GM04504 (cell line): ENCODE data around the gene LRGUK.
A peak's percentile ranks its signal among the peaks of the same experiment; 100 is the strongest.

Experiments
- DNase-seq: peaks from one replicate; pipeline ENCODE4 v3.0.0-alpha.2; 2012; ENCODE audit warnings: low read depth

The LRGUK gene

DNA sequence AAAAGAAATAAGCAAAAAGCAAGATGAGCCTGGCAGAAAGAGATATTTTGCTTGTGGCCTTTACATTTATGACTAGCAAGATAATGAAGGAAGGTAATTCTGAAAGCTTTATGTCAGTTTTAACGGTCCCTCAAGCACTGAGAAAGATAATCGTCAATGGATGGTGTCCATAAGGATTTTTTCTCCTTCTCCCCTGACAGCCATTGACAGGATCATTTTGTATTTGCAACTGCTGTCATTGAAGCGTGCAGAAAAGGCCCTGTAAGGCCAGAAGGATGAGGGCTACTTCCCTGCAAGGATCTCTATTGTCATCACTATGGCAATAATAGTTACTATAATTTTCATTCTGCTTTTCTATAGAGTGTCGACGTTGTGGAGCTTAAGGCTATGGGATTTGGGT lies 994 bp upstream of the LRGUK start:
- no peak for DNase-seq

DNA sequence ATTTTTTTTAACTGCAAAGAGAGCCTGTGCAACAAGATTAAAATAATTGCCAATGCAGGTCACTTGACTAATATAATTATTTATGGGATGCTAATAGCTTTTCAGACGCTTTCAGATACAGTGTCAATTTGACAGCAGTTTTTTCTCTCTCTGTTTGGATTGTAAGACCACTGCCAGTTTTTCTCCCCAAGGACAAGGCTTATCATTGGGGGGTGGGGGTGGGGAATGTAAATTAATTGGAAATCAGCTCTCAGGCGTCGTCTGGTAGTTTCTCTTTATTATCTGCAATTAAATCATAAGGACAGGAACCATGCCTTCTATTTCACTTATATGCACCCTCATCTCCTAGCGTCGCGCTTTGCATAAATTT lies 559 bp upstream of the LRGUK start:
- no peak for DNase-seq

DNA sequence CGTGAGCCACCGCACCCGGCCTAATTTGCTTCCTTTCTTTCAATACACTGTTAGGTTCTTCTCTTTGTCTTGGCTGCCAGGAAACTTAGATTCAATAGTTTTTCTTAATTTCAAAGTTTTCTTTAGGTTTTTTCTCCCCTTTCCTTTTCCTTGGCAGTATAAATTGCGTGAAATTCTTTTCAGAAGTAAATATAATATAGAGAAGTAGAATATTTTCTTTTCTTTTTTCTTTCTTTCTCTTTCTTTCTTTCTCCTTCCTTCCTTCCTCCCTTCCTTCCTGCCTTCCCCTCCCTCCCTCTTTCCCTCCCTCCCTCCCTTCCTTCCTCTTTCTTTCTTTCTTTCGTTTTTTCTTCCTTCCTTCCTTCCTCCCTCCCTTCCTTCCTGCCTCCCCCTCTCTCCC lies 1.7 kb downstream of the LRGUK start:
- DNase-seq = no peak

DNA sequence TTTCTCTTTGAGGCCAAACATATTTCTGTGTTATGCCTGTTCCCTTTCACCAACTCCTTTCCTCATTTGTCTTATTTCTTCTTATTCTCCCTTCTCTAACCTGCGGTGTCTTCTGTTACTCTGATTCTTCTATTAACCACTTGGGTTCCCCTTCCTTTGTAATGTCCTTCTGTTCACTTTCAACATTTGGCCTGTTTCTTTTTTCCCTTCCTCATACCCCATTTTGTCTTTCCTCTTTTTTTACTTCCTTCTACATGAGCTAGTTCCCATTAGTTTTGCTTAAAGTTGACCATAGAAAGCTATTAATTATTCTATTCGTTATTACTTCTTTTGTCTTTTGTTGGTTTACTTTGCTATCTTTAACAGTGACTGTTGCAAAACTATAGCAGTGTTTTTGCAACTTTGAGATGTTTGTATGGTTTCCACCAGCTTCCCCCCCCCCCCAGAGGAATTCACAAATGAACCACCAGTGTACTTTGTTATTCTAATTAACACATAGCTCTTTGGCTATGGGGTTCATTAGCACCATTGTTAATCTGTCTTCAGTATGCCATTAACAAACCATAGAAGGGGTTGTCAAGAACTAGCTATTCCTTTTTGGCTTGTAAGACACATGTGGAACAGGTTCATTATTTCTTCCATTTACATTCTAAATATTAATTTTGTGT lies 2.9 kb downstream of the LRGUK start:
- no peak for DNase-seq

DNA sequence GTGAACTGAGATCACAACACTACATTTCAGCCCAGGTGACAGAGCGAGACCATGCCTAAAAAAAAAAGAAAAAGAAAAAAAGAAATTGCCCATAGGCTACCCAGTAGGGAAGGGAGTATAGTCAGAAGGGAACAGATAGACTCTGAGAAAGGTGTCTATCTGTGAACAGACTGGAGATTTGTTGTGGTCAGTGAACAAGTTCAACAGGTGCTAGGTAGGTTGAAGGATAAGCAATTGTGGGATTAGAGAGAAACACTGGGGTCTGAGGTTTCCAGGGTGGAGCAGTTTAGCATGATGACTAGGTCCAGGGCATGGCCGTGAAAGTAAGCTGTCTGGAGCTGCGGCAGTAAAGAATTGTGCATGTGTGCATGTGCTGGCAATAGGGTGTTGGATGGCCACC lies 6.9 kb downstream of the LRGUK start:
- DNase-seq = no peak

DNA sequence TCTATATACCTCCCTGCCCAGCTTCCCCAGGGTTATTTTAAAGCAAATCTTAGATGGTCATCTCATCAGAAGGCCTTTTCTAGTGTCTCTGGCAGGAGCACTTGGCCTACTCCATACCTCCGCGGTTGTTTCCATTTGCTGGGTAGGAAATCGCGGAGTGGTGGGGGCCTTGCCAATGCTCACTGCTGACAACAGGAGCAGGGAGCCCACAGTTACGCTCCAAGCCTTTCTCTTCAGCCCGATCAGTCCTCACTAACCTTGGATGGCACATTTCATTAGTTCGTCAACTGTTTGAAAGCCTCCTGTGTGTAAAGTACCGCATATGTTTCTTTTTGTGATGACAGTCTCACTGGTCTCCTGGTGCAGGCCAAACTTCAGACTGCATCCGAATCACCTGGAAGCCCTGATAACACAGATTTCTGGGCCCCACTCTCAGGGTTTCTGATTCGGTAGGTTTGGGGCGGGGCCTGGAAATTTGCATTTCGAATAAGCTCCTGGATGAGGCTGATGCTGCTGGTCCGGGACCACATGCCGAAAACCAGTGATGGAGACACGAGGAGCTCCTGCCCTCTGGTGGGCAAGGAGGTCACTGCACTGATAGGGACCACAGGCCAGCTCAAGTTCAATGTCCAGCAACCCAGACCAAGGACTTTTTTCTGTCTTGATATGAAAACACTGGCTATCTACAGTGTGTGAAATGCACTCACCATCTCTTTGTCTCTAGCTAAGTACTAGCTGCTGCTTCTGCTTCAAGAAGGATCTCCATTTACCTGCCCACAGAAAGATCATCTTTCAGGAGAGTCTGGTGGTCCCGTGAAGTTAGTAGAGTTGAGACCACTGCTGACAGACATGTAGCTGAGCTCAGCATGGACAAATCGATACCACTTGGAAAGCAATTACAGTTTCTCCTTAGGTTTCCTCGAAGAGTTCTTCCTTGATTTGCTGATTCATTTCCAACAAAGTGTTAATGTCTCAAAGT lies 14.0 kb downstream of the LRGUK start:
- DNase-seq = peak; percentile 30

DNA sequence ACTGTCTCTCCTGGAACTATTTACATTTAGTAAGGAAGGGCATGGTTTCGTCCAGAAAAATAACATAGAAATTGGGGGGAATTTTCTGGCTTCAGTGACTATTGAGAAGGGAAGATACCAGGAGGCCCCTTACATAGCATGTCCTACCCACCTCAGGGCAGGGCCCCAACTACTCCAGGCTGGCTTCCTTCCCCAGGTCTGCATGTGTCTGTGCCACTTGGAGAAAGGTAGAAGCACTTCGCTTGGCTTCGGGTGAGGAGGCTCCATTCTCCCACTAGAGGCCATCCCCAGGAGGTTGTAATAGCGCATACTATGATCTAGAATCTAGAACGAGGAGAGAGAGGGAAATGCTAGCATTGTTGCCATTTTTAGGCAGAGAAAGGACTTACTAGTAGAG lies 14.7 kb downstream of the LRGUK start:
- no peak for DNase-seq

DNA sequence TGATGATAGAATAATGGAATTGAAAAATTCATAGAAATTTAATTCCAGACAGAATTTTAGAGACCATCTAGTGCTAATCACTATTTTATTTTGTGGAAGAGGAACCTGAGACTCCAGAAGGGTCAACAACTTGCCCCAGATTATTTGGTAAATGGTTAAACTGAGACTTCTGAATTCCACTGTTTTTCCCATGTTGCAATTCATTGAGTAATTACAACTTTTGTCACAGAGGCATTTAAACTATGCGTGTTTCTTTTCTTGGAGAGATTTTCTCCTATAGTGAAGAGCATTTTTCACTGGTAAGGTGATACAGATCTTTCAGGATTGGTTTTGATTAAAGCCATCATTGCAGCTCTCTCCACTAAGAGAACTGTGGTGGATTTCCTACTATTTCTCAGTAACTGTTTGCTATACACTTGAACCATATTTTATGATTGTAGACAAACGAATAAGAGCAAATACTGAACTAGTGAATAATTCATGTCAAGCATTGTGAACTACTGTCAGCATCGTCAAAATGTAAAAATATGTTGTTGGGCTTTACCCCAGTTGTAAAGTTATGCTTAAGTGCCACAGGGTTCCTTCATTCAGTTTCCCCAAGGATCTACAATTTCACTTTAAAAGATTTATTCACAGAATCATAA lies 26.5 kb downstream of the LRGUK start:
- DNase-seq = no peak

DNA sequence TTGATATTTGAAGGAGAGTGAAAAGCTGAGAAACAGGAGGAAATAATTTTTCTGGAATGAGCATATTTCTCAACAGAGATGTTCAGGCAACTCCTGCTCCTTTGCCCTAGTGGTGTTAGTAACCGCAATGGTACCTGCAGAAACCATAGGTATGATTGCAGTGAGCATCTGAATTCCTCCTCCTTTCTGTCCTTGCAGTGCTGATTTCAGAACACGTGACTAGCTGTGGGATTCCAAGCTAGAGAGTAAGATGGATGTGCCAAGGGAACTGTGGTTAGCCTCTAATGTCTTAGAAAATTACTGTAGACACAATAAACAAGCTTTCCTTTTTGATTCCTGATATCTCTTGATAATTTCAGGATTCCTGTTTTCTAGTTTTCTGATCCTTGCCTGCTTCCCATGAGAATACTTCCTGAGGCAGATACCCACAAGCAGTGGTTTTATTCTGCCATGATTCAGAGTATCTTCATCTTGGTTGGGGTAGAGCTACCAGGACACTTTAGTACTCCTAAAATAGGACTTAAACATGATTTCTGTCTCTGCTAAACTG lies 27.5 kb downstream of the LRGUK start:
- peak; percentile 8 for DNase-seq

DNA sequence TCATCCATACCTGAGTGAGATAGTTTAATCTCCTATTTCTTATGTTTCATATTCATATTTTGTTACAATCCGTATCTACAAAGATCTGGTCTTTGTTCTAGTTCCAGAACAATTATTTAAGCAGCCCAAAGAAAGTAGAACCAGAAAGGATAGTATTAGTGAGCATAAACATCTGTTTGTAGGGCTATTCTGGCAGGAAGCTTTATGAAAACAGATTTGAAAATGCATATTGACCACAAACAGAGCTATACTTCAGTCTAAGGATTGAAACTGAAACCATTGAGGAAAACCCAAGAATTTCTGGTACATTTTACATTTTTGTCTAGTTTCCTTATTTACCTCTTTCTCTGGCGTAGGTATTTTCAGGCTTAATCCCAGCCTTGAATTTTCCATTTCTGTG lies 28.1 kb downstream of the LRGUK start:
- no peak for DNase-seq

DNA sequence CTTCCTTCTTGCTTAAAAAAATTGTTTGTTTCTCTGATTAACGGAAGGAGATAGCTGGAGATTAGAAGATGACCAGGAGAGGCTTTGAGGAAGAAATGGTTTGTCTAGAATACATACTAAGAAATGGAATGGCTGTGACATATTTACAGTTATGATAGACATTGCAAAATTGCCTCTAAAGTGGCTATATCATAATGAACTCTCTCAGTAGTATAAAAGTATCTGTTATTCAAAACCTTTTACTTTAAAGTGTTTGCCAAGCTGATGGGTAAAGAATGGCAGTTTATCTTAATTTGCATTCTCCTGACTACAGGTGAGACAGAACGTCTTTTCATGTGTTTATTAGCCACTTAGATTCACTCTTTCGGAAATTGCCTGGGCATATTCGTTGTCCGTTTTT lies 28.7 kb downstream of the LRGUK start:
- no peak for DNase-seq

DNA sequence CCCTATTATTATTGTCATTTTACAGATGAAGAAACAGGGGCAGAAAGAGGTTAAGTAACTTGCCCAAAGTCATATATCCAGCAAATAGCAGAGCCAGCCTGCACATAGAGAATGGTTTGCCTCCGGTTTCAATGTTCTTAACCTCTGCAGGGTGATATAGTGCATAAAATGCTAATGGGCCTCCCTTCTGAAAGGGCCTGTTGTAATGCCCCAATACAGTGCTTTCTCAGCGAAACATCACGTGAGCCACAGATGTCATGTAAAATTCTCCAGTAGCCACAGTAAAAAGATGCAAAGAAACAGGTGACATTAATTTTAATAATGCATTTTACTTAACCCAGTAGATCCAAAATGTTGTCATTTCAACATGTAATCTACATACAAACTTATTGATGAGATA lies 38.1 kb downstream of the LRGUK start:
- DNase-seq = no peak

DNA sequence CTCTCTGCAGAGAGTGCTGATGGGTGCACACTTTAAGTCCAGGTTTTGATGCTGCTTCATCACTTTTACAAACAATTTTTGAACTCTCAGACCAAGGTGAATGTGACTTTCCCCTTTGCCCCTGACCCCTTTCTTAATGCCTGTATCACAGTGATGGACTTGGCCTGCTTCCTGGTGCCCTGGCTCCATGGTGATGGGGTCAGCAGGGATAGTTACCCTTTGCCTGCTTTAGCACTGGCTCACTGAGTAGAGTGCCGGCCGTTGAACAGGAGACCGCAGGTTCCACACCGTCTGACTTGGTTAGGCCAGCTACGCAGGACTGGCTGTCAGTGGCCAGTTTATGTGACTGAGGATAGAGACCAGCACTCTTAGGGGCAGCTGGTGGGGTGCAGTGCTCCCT lies 40.1 kb downstream of the LRGUK start:
- no peak for DNase-seq

DNA sequence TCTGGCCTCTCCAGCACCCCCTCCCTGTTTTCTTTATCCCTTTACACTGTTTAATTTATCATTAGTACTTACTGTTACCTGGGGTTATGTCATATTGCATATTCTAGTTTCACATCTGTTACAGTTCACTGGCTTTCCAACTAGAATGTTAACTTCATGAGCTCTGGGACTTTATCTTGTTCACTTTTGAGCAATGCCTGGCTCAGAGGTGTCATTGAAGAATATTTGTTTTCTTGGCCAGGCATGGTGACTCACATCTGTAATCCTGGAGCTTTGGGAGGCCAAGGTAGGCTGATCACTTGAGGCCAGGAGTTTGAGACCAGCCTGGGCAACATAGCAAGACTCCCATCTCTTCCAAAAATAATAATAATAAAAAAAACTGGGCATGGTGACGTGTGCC lies 40.7 kb downstream of the LRGUK start:
- DNase-seq = no peak

DNA sequence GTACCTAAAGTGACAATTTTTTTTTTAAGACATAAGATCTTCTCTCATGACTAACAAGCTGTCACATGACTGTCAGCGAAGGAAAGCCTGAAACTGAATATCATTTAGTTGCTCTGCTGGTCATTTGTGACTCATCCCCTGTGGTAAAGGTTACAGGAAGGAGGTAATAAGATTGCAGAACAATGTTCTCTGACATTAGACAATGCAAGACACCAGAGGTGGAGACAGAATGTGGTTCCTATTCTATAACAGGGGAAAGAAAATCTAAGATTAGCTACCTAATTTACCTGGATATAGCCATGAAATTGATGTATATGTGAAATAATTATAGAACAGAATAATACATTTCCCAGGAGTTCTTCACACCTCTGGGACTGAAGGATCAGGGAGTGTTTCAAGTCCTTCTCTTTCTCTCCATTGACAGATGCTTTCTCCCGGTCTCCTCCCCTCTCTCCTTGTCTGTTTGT lies 47.7 kb downstream of the LRGUK start:
- peak; percentile 58 for DNase-seq

DNA sequence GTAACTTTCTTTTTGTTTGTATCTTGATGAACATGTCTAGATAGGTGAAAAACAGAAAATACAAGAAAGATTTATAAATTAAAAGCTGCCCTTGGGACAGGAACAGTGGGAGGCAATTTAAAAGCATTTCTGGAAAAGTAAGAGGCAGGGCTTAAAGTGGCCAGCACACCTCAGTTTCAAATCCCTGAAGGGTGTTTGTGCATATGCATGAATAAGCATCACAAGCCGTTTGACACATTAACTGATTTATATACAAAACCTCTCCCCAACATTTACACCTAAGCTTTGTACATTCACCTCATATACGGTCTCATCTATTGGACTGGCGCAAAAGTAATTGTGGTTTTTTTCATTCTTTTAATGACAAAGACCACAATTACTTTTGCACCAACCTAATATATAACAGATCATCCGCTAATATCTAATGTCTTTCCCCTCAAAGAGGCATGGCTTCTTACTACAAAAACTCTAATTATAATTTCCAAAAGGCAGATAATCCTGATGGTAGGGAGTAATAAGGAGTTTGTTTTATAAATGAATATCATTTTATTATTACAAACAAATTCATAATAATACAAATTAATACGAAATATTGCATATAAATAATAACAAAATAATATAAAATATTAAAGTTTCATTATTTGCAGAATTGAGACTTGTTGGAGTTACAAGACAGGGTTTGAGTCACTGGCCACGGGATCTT lies 48.3 kb downstream of the LRGUK start:
- no peak for DNase-seq

DNA sequence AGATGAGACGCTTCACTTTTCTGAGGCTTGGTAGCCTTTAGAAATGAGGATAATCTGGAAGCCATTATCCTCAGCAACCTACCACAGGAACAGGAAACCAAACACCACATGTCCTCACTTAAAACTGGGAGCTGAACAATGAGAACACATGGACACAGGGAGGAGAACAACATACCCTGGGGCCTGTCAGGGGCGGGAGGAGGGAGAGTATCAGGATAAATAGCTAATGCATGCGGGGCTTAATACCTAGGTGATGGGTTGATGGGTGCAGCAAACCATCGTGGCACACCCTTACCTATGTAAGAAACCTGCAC lies 48.9 kb downstream of the LRGUK start:
- peak; percentile 46 for DNase-seq

DNA sequence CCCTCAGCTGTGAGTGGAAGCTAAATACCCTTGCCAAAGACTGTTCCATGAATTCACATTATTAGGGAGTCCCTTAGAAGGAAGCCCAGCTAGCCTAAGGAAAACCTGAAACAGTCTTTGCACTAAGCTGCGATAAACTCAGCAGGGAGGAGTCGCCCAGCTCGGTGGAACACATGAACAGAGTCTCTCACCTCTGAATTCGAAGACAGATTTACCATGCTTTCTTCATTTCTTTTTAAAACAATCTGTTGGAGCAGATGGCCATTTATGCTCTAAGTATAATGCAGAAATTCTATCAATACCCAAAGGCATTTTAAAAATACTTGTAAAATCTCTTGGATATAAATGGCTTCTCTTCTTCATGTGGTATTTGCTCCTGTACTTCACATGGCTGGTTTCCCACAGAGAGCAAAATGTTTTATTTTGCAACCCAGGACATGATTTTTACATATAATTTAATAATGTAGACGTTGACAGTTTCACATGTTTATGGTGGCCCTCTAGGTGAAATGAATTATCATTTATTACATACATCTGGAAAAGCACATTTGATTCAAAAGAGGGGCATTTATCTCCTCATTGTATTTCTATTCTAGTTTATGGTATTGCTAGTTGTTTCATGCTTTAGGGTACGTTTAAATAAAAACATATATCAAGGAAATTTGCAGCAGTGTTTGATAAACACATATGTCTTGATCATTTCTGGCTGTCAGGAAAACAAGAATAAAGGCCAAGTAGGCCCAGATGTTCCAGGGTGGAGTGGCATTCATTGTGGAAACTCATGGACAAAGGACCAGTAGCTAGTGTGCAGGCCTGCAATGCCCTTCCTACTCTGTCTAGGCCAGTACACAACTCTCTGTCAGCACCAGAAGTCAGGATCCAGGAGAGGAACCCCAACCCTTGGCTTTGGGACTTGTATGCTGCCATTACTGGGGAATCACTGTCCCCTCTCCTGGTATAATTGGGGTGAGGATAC lies 52.2 kb downstream of the LRGUK start:
- no peak for DNase-seq

DNA sequence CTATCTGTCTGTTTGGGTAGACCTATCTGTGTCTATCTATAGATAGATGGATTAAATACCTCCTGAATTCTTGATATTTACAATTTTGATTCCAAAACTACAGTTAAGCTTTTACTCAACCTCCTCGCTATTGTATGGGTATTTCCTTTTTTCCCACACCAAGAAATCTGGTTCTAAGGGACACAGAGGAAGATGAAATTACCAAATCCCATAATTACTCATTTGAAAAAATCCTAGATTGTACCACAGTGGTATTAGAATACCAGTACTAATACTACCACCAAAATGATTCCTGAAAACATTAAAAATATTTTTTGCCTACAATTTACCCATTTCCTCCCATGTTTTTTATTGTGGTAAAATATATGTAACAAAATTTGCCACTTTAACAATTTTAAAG lies 53.2 kb downstream of the LRGUK start:
- DNase-seq = no peak

DNA sequence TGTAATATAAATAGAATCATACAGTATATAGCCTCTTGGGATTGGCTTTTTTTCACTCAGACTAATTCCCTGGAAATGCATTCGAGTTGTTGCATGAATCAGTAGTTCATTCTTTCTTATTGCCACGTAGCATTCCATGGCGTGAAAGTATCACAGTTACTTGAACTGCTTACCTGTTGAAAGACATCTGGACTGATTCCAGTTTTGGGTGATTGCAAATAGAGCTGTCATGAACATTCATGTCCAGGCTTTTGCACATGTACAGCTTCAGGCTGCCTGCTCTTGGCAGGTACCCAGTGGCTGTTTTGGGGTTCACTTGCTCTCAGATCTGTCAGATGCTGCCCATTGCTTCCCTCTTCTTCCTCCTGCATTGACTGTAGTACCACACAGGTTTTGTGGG lies 54.9 kb downstream of the LRGUK start:
- DNase-seq = no peak

DNA sequence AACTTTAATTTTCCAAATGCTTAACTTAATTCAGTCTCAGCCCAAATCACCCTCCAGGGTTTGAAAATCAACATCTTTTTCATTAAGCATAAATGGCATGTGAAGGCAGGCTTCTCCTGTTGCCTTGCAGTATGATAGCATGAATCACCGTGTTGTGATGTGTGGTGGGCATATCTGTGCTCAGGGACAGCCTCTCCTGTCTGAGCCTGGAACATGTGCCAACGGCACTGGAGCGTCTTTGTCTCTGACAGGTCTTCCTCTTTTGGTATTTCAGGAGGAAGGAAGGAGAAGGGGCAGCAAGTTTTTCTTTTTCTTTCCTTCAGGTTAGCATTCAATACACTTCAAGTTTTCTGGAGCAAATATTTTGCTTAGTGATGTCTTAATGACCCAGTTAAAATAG lies 57.6 kb downstream of the LRGUK start:
- DNase-seq = no peak
